Right ventricle myocardium superior (tissue), 1 donor: ENCODE results near the gene NFIA. TPM values are rescaled to one million over a fixed set of nuclear protein-coding genes. Genes with fewer than 3 reads are reported as not detected.

ENCODE experiments used
- ATAC-seq: fragments of 200-7000 bp; cut with Tn5 transposase; one replicate; pipeline ENCODE4 v1.9.1; 2020; ENCODE audit warnings: mild to moderate bottlenecking; ENCODE audit not compliant: poor library complexity
- DNase-seq: peaks from one replicate; pipeline ENCODE4 v3.0.0-alpha.2; 2020
- intact Hi-C: fragments of 100-400 bp; cut with DNase I; formaldehyde crosslinking; loops from one replicate; pipeline ENCODE4 v1.11.2; 2022
- long read RNA-seq: library from polyadenylated mRNA; unstranded; transcript quantifications from one replicate; pipeline ENCODE4 v2.0.0, GENCODE V29; 2021
- total RNA-seq: library from RNA; stranded (reverse); fragmentation: NEBNext Ultra II Directional; extraction: Animal tissue kit (Norgen Biotek cat#: 25700); gene quantifications from one replicate; pipeline ENCODE4 v1.2.1, GENCODE V29; 2021
- donor health status: DM: no; HTN: yes; CAD: no; lungs with severe emphysema.

Gene NFIA
- total RNA-seq: 89.5 TPM
- long read RNA-seq, full-length matches to known transcripts: 117 of 173 reads
- long read RNA-seq, partial matches to known transcripts: 23 of 173 reads
- long read RNA-seq, other reads (novel, unspliced or antisense): 33 of 173 reads

- ATAC-seq (peak; percentile 27), DNase-seq (peak; percentile 75)
- intact Hi-C loops: loop anchor here (5.0 kb wide), 3 partner anchors 40 to 255 kb away; no protein-coding TSS in a partner anchor
These were observed at the start of gene NFIA for GRCh38 chr1:61082311-61083012. Gene NFIA (plus strand): TSS chr1:61082561.

- ATAC-seq (no peak), DNase-seq (no peak)
- intact Hi-C loops: no loop called here
These were observed 46.5 kb upstream of the NFIA start for GRCh38 chr1:61035880-61036279.

DNA sequence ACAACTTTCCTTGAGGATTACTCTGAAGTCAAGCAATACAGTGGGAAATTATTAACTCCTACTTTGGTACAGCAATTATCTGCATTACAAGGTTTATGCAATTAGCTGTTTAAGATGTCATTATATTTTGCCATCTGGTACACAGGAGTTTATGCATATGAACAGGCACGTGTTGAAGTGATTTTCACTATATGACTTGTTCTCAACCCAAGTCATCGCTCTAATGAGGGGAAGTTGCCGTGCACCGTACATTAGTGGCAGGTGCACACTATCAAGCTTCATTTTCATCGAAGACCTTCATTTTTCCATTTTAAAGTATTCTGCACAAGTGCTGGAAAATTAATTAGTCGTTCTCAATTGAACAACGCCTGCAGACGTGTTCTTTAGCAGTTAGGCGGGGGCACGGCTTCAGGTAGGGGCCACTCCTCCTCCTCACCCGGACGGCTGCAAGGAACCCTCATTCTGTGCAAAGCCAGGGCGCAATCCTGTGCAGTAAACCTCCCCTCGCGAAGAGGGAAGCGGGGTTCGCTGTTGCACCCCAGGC is 39.8 kb upstream of the NFIA start:
- no peak for ATAC-seq
- intact Hi-C loops: loop anchor here (5.0 kb wide), 2 partner anchors 65 to 195 kb away; no protein-coding TSS in a partner anchor
- no peak for DNase-seq

GRCh38 chr1:61043010-61043820 is 39.1 kb upstream of the NFIA start:
- peak; percentile 95 for DNase-seq
- peak; percentile 98 for ATAC-seq
- intact Hi-C loops: loop anchor here (5.0 kb wide), 2 partner anchors 66 to 196 kb away; no protein-coding TSS in a partner anchor

GRCh38 chr1:61046434-61046833 is 35.9 kb upstream of the NFIA start:
- ATAC-seq: no peak
- intact Hi-C loops: no loop called here

GRCh38 chr1:61047061-61047460 is 35.3 kb upstream of the NFIA start:
- ATAC-seq (no peak), DNase-seq (no peak)
- intact Hi-C loops: no loop called here

More at GRCh38 chr1:61046434-61046833, 35.9 kb upstream of the NFIA start:
- DNase-seq: no peak

DNA sequence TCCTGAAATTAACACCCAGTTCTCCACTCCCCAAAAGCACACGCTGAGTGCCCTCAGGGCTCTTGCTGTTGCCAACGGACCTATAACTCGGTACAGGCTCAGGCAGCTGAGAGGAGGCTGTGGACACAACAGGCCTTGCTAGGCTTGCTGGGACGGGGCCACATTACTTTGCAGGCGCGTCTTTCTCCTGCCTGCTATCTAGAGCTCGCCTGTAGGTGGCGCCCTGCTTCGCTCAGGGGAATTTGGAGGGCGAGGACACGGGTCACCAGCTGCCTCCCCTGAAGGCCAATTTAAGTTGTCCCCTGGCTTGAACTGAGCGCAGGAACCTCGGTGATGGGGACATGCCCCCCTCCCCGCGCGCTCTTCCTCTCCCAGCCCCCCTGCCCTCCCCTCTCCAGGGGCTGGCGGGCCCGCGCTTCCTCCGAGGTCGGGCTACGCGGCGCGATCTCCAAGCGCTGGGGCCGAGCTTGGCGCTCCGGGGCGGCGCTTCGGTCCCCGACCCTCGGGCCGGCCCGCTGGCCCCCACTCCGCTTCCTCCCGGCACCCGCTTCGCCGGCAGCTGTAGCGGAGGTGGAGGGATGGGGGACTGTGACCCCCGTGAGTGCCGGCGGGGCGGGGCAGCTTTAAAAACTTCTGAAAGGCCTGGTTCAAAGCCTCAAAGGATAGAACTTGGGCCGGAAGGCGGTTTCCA is 32.4 kb upstream of the NFIA start:
- intact Hi-C loops: loop anchor here (2.0 to 5.0 kb wide), 2 partner anchors 37 to 403 kb away; no protein-coding TSS in a partner anchor
- ATAC-seq (peak; percentile 79), DNase-seq (peak; percentile 97)

- ATAC-seq: peak; percentile 85
- DNase-seq: peak; percentile 79
- intact Hi-C loops: loop anchor here (2.0 to 5.0 kb wide), 2 partner anchors 37 to 402 kb away; no protein-coding TSS in a partner anchor
These were observed 31.6 kb upstream of the NFIA start for GRCh38 chr1:61050541-61051442.

GRCh38 chr1:61051443-61051718 is 31.0 kb upstream of the NFIA start:
- DNase-seq (no peak), ATAC-seq (no peak)
- intact Hi-C loops: loop anchor here (2.0 to 5.0 kb wide), 2 partner anchors 36 to 401 kb away; no protein-coding TSS in a partner anchor

DNA sequence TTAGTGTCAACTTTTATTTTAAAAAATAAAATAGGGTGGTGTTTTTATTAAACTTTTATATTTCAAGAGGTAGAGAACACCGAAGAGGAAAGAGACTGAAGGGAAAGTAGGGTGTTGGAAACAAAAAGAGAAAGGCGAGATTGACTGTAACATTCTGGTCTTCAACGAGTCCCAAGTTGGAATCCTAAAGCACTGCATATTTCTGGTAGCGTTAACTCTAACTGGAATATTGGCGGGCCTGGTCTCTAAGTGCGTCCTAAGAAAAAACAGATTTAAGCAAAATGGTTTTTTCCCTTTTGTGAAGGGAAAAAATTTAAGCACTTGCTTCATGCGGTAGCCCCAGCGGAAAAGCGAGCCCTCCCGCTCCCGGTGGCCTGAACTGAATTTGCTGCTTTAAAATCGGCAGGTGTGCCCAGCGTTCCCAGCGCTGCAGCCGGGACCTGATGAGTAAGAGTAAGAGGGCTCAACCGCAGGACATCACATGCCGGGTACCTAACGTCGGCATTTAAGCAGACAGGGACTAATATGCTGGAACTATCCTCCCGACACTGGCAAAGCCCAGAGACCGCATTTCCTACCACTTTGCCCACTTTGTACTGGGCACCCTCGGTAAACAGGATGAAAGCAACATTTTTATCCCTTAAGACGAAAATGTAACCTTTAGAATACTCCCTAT is 30.5 kb upstream of the NFIA start:
- DNase-seq (peak; percentile 54), ATAC-seq (no peak)
- intact Hi-C loops: loop anchor here (2.0 to 5.0 kb wide), 2 partner anchors 35 to 401 kb away; no protein-coding TSS in a partner anchor

- DNase-seq (no peak), ATAC-seq (no peak)
- intact Hi-C loops: loop anchor here (5.0 kb wide), 1 partner anchor 35 kb away; no protein-coding TSS in a partner anchor
These were observed 29.8 kb upstream of the NFIA start for GRCh38 chr1:61052395-61053225.

DNA sequence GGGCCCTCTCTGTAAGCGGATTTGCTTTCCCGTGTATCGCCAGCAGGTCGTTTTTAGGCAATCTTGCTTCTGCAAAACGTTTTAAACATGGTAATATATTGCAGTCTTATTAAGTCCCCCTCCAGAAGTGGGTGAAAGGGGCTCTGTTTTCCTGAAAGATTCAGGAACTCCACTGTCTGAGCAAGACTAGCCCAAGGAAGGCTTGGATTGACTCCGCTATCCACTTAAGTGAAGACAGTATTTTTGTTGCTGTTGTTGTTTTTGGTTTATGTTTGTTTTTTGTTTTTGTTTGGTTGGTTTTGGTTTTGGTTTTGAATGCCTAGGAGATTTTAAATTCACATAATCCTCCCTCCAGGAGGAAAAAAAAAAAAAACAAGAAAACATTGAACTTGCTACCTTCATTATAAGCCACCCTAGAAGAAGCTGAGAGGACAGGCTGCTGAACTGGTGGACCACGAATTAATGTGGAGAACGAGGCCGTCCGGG is 29.1 kb upstream of the NFIA start:
- DNase-seq: no peak
- ATAC-seq: no peak
- intact Hi-C loops: loop anchor here (5.0 kb wide), 1 partner anchor 34 kb away; no protein-coding TSS in a partner anchor

- intact Hi-C loops: loop anchor here (5.0 kb wide), 1 partner anchor 33 kb away; no protein-coding TSS in a partner anchor
- peak; percentile 36 for ATAC-seq
- DNase-seq: peak; percentile 79
These were observed 28.4 kb upstream of the NFIA start for GRCh38 chr1:61053712-61054600.

GRCh38 chr1:61054601-61054993 is 27.8 kb upstream of the NFIA start:
- intact Hi-C loops: loop anchor here (5.0 kb wide), 1 partner anchor 33 kb away; no protein-coding TSS in a partner anchor
- no peak for ATAC-seq

GRCh38 chr1:61055110-61055614 is 27.2 kb upstream of the NFIA start:
- intact Hi-C loops: loop anchor here (5.0 kb wide), 1 partner anchor 282 kb away; no protein-coding TSS in a partner anchor
- DNase-seq: no peak
- ATAC-seq: no peak

More at GRCh38 chr1:61054601-61054993, 27.8 kb upstream of the NFIA start:
- no peak for DNase-seq
